ENCODE data around the gene CCDC93. TPM values are rescaled to one million over a fixed set of nuclear protein-coding genes. Genes with fewer than 3 reads are reported as not detected.

CCDC93 gene
- total and polyA plus RNA-seq, 4 donors: 9.6 to 45.6 (median 24.2) TPM

GRCh38 chr2:118012778-118013177 lies 1.1 kb downstream of the CCDC93 start:
- H3K36me3 ChIP-seq (ENCODE audit: control insufficient read depth in 4 of 4, insufficient read depth in 4 of 4, low read length in 4 of 4): peaks cover 0 to 5% (median 3%) of the 10 kb centered on the region in 4 donors
- no peaks in the 10 kb centered on the region for H3K9me3 ChIP-seq (ENCODE audit: control insufficient read depth in 4 of 4, insufficient read depth in 3 of 4, low read length in 3 of 4)
- H3K9ac ChIP-seq (ENCODE audit: insufficient read depth in 1 of 2, low read length in 2 of 2): peak overlapping the region in 1 of 2 donors; percentile 55
- H3K4me1 ChIP-seq (ENCODE audit: control insufficient read depth in 5 of 5, insufficient read depth in 5 of 5, low read length in 5 of 5): peaks cover 2 to 21% (median 7%) of the 10 kb centered on the region in 5 donors
- TF ChIP-seq CTCF (IDR thresholded peaks at IDR 0.05; ENCODE audit: control extremely low read depth, extremely low read depth): no peak
- H3K4me3 ChIP-seq: peak overlapping the region; percentile 97
- ATAC-seq (ENCODE audit: insufficient read depth, low FRiP score): no peak
- DNase-seq: peak in 1 of 3 donors; percentile 12
- WGBS, 2 donors: 33 to 52% methylated on average over 6 of the region's 6 CpGs
- H3K27ac ChIP-seq (ENCODE audit: low read depth in 1 of 2, low read length in 1 of 2): peak overlapping the region; percentile 93 to 96
- peaks cover 0 to 8% (median 6%) of the 10 kb centered on the region in 3 donors for H3K27me3 ChIP-seq (ENCODE audit: control insufficient read depth in 3 of 3, insufficient read depth in 3 of 3, low read length in 2 of 3)

GRCh38 chr2:118010473-118010872 lies 3.4 kb downstream of the CCDC93 start:
- H3K9me3 ChIP-seq (ENCODE audit: control insufficient read depth in 4 of 4, insufficient read depth in 3 of 4, low read length in 3 of 4): no peaks in the 10 kb centered on the region
- peaks cover 0 to 5% (median 0%) of the 10 kb centered on the region in 3 donors for H3K27me3 ChIP-seq (ENCODE audit: control insufficient read depth in 3 of 3, insufficient read depth in 3 of 3, low read length in 2 of 3)
- H3K9ac ChIP-seq (ENCODE audit: insufficient read depth in 1 of 2, low read length in 2 of 2): no peak overlapping the region
- peaks cover 8 to 11% (median 10%) of the 10 kb centered on the region in 4 donors for H3K36me3 ChIP-seq (ENCODE audit: control insufficient read depth in 4 of 4, insufficient read depth in 4 of 4, low read length in 4 of 4)
- H3K27ac ChIP-seq (ENCODE audit: low read depth in 1 of 2, low read length in 1 of 2): no peak overlapping the region
- TF ChIP-seq CTCF (IDR thresholded peaks at IDR 0.05; ENCODE audit: control extremely low read depth, extremely low read depth): no peak
- H3K4me3 ChIP-seq: no peak overlapping the region
- DNase-seq (no peak), ATAC-seq (ENCODE audit: insufficient read depth, low FRiP score) (no peak)
- H3K4me1 ChIP-seq (ENCODE audit: control insufficient read depth in 5 of 5, insufficient read depth in 5 of 5, low read length in 5 of 5): peaks cover 2 to 21% (median 7%) of the 10 kb centered on the region in 5 donors

GRCh38 chr2:118006861-118007260 lies 7.0 kb downstream of the CCDC93 start:
- DNase-seq: no peak
- no peak for ATAC-seq (ENCODE audit: insufficient read depth, low FRiP score)
- no peaks in the 10 kb centered on the region for H3K9me3 ChIP-seq (ENCODE audit: control insufficient read depth in 4 of 4, insufficient read depth in 3 of 4, low read length in 3 of 4)
- 83 to 94% methylated on average over 2 of the region's 2 CpGs for WGBS, 2 donors
- H3K36me3 ChIP-seq (ENCODE audit: control insufficient read depth in 4 of 4, insufficient read depth in 4 of 4, low read length in 4 of 4): peaks cover 11 to 26% (median 17%) of the 10 kb centered on the region in 4 donors
- no peak overlapping the region for H3K9ac ChIP-seq (ENCODE audit: insufficient read depth in 1 of 2, low read length in 2 of 2)
- H3K4me3 ChIP-seq: no peak overlapping the region
- no peak for TF ChIP-seq CTCF (IDR thresholded peaks at IDR 0.05; ENCODE audit: control extremely low read depth, extremely low read depth)
- H3K27me3 ChIP-seq (ENCODE audit: control insufficient read depth in 3 of 3, insufficient read depth in 3 of 3, low read length in 2 of 3): no peaks in the 10 kb centered on the region
- no peak overlapping the region for H3K27ac ChIP-seq (ENCODE audit: low read depth in 1 of 2, low read length in 1 of 2)
- peaks cover 0 to 15% (median 0%) of the 10 kb centered on the region in 5 donors for H3K4me1 ChIP-seq (ENCODE audit: control insufficient read depth in 5 of 5, insufficient read depth in 5 of 5, low read length in 5 of 5)

- no peak for ATAC-seq (ENCODE audit: insufficient read depth, low FRiP score)
- TF ChIP-seq CTCF (IDR thresholded peaks at IDR 0.05; ENCODE audit: control extremely low read depth, extremely low read depth): no peak
- peaks cover 0 to 12% (median 0%) of the 10 kb centered on the region in 5 donors for H3K4me1 ChIP-seq (ENCODE audit: control insufficient read depth in 5 of 5, insufficient read depth in 5 of 5, low read length in 5 of 5)
- no peak for DNase-seq
- peaks cover 11 to 29% (median 19%) of the 10 kb centered on the region in 4 donors for H3K36me3 ChIP-seq (ENCODE audit: control insufficient read depth in 4 of 4, insufficient read depth in 4 of 4, low read length in 4 of 4)
- H3K9me3 ChIP-seq (ENCODE audit: control insufficient read depth in 4 of 4, insufficient read depth in 3 of 4, low read length in 3 of 4): no peaks in the 10 kb centered on the region
- peak overlapping the region in 1 of 2 donors; percentile 2 for H3K27ac ChIP-seq (ENCODE audit: low read depth in 1 of 2, low read length in 1 of 2)
- WGBS, 2 donors: 64 to 77% methylated on average over 1 of the region's 1 CpG
- H3K27me3 ChIP-seq (ENCODE audit: control insufficient read depth in 3 of 3, insufficient read depth in 3 of 3, low read length in 2 of 3): no peaks in the 10 kb centered on the region
- H3K4me3 ChIP-seq: no peak overlapping the region
- no peak overlapping the region for H3K9ac ChIP-seq (ENCODE audit: insufficient read depth in 1 of 2, low read length in 2 of 2)
These were observed 7.5 kb downstream of the CCDC93 start for GRCh38 chr2:118006326-118006725.
